IMR-90 (cell line): ENCODE measurements around the gene PPIP5K2.
A peak's percentile ranks its signal among the peaks of the same experiment; 100 is the strongest.

Experiments
- CEBPB ChIP-seq: IDR thresholded peaks from 2 replicates; pipeline ENCODE4 v1.6.1; 2012; ENCODE audit warnings: low read depth, low read length, improper control_type of control experiment
- CTCF ChIP-seq: conservative IDR thresholded peaks from 2 replicates; pipeline ENCODE4 v1.5.1; 2012; ENCODE audit warnings: mild to moderate bottlenecking, low read depth, low read length, improper control_type of control experiment
- POLR2A ChIP-seq: IDR thresholded peaks from 2 replicates; pipeline ENCODE4 v1.6.1; 2012; ENCODE audit warnings: mild to moderate bottlenecking, low read depth, low read length
- RAD21 ChIP-seq: IDR thresholded peaks from 2 replicates; pipeline ENCODE4 v1.6.1; 2012; ENCODE audit warnings: low read length, improper control_type of control experiment

DNA sequence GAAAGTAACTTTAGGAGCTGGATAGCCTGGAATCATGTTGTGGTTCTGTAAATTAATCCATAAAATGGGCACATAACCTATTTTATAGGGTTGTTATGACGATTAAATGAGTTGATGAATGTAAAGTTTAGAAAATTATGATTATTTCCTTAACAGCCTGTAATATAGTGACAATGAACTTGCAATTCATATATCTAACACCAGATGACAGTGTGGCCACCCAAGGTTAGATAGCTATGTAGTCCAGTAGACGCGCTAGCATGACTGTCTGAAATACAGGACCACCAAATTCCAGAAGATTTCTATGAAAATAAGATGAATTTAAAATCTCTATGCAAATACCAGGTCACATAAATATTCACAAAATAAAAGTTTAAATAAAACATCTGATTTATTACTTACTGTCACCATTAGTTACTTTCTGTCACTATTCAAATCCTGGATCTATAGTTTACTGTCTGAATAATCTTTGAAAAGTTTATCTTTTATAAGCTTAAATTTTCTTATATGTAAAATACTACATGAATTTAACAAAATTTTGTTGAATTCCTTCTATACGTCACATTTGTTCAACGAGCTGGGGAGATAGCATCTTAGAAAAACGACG lies 112.4 kb downstream of the PPIP5K2 start:
- peak; percentile 91 for TF ChIP-seq CTCF
- TF ChIP-seq POLR2A: no peak
- peak; percentile 78 for TF ChIP-seq RAD21
- TF ChIP-seq CEBPB: no peak
